HepG2 (cell line): ENCODE data around the gene PLGRKT. TPM values are rescaled to one million over a fixed set of nuclear protein-coding genes. Genes with fewer than 3 reads are reported as not detected.

Source experiments
- ATAC-seq: fragments of 200-7000 bp; cut with Tn5 transposase; 3 replicates; pipeline ENCODE4 v1.9.1; 2020; ENCODE audit warnings: mild to moderate bottlenecking, moderate library complexity
- BruUV-seq: library from RNA; stranded (reverse); fragments of 400-500 nt; replicated peaks from 2 replicates; lab custom pipeline; 2021; lab: Mats Ljungman, UMichigan
- CTCF ChIA-PET: fragments of 300-600 bp; formaldehyde crosslinking; extraction: SDS; loops from one replicate; lab custom pipeline; 2021; ENCODE audit warnings: low total read pairs, inconsistent platforms, low intra/inter-chr PET ratio; lab: Yijun Ruan, JAX
- POLR2A ChIA-PET: fragments of 350-600 bp; sonication (Branson Sonifier 250); formaldehyde crosslinking; loops from one replicate; lab custom pipeline; 2020; ENCODE audit warnings: antibody characterized with exemption, inconsistent platforms; lab: Yijun Ruan, JAX
- DNase-seq: peaks from one replicate; pipeline ENCODE4 v3.0.0-alpha.2; 2015; ENCODE audit warnings: low spot score
- FAIRE-seq: peaks from 3 replicates; lab custom pipeline; 2011; peaks lifted over from hg19 to GRCh38; lab: Jason Lieb, UNC
- H2AFZ ChIP-seq: one replicate; pipeline ENCODE4 v1.6.1; 2011; ENCODE audit warnings: low read length, inconsistent platforms
- H3K27ac ChIP-seq: fragments of 300-600 bp; 3 replicates; pipeline ENCODE4 v1.8.0; 2011; ENCODE audit warnings: mixed run types, mild to moderate bottlenecking, mixed read lengths, low read length, inconsistent platforms; ENCODE audit not compliant: insufficient read depth; ENCODE audit errors: extremely low read length
- H3K27me3 ChIP-seq, 2 experiments: fragments of 200-600 bp in 1 of 2; 2 replicates in 1 of 2; 3 replicates in 1 of 2; pipeline versions ENCODE4 v1.6.0 to v1.8.0; 2011; ENCODE audit warnings: low read length in 2 of 2, mild to moderate bottlenecking in 2 of 2, moderate library complexity in 2 of 2, inconsistent platforms in 1 of 2; ENCODE audit not compliant: insufficient read depth in 2 of 2, control insufficient read depth in 1 of 2
- H3K36me3 ChIP-seq, 2 experiments: fragments of 200-600 bp in 1 of 2; replicated peaks in 1 of 2; 2 replicates in 1 of 2; 3 replicates in 1 of 2; pipeline versions ENCODE4 v1.5.1 to v1.8.0; 2011; ENCODE audit warnings: low read length in 2 of 2, inconsistent platforms in 1 of 2; ENCODE audit not compliant: insufficient read depth in 2 of 2, control insufficient read depth in 1 of 2
- H3K4me1 ChIP-seq: 2 replicates; pipeline ENCODE4 v1.5.1; 2012; ENCODE audit warnings: low read length, inconsistent platforms; ENCODE audit not compliant: insufficient read depth
- H3K4me2 ChIP-seq: 2 replicates; pipeline ENCODE4 v1.6.0; 2011; ENCODE audit warnings: low read depth, low read length, inconsistent platforms
- H3K4me3 ChIP-seq, 3 experiments: fragments of 200-600 bp in 1 of 3; sonication (generic), shearing (Covaris generic) in 1 of 3; replicated peaks in 1 of 3; 2 replicates each; pipeline ENCODE4 v1.5.1; 2011 to 2016; ENCODE audit warnings: low read length in 3 of 3, inconsistent platforms in 2 of 3, low read depth in 2 of 3, mild to moderate bottlenecking in 2 of 3, control low read depth in 1 of 3, mixed read lengths in 1 of 3; ENCODE audit not compliant: insufficient read depth in 1 of 3
- H3K79me2 ChIP-seq: one replicate; pipeline ENCODE4 v1.6.1; 2011; ENCODE audit warnings: low read length, inconsistent platforms; ENCODE audit not compliant: insufficient read depth
- H3K9ac ChIP-seq: 2 replicates; pipeline ENCODE4 v1.6.0; 2011; ENCODE audit warnings: mild to moderate bottlenecking, low read depth, low read length, inconsistent platforms; ENCODE audit not compliant: insufficient read depth
- H3K9me3 ChIP-seq: 2 replicates; pipeline ENCODE4 v1.5.1; 2012; ENCODE audit warnings: mild to moderate bottlenecking, low read length
- H4K20me1 ChIP-seq: 2 replicates; pipeline ENCODE4 v1.6.0; 2011; ENCODE audit warnings: inconsistent platforms, mild to moderate bottlenecking, low read length, moderate library complexity; ENCODE audit not compliant: insufficient read depth
- ADNP ChIP-seq: sonication (generic); formaldehyde crosslinking; IDR thresholded peaks from 2 replicates; pipeline ENCODE4 v1.4.0; 2020; ENCODE audit warnings: missing genetic modification reagents
- BRF2 ChIP-seq: sonication (generic); formaldehyde crosslinking; IDR thresholded peaks from 2 replicates; pipeline ENCODE4 v1.8.1; 2022; ENCODE audit warnings: mild to moderate bottlenecking, missing genetic modification reagents
- IKZF4 ChIP-seq: sonication (generic); formaldehyde crosslinking; IDR thresholded peaks from 2 replicates; pipeline ENCODE4 v1.5.1; 2020; ENCODE audit warnings: borderline replicate concordance, mild to moderate bottlenecking, low read depth, missing genetic modification reagents; ENCODE audit errors: not compliant biosample characterization
- ISX ChIP-seq: sonication (generic); formaldehyde crosslinking; conservative IDR thresholded peaks from 2 replicates; pipeline ENCODE4 v1.5.0; 2020; ENCODE audit warnings: missing genetic modification reagents
- KDM5A ChIP-seq: fragments of 200-600 bp; sonication (generic); IDR thresholded peaks from 2 replicates; pipeline ENCODE4 v1.7.0; 2018; ENCODE audit warnings: antibody characterized with exemption, mild to moderate bottlenecking, low read length, borderline replicate concordance
- NFKBIZ ChIP-seq: IDR thresholded peaks from 2 replicates; pipeline ENCODE4 v1.6.1; 2018; ENCODE audit warnings: missing genetic modification reagents, missing compliant biosample characterization
- NR2F2 ChIP-seq: IDR thresholded peaks from 2 replicates; pipeline ENCODE4 v1.6.1; 2012; ENCODE audit warnings: low read depth, inconsistent platforms, borderline replicate concordance
- RARA ChIP-seq: IDR thresholded peaks from 2 replicates; pipeline ENCODE4 v1.6.1; 2016; ENCODE audit warnings: missing genetic modification reagents, missing compliant biosample characterization
- TP53 ChIP-seq: sonication (generic); formaldehyde crosslinking; conservative IDR thresholded peaks from 2 replicates; pipeline ENCODE4 v1.4.0; 2020; ENCODE audit warnings: missing genetic modification reagents
- ZBTB38 ChIP-seq: sonication (generic); formaldehyde crosslinking; IDR thresholded peaks from 2 replicates; pipeline ENCODE4 v1.5.1; 2020; ENCODE audit warnings: mild to moderate bottlenecking, missing genetic modification reagents
- ZBTB39 ChIP-seq: sonication (generic); formaldehyde crosslinking; IDR thresholded peaks from 2 replicates; pipeline ENCODE4 v1.5.0; 2020; ENCODE audit warnings: missing genetic modification reagents
- ZFP41 ChIP-seq: sonication (generic); formaldehyde crosslinking; IDR thresholded peaks from 2 replicates; pipeline ENCODE4 v1.4.0; 2020; ENCODE audit warnings: mild to moderate bottlenecking, missing genetic modification reagents, borderline replicate concordance
- ZFP62 ChIP-seq: sonication (generic); formaldehyde crosslinking; IDR thresholded peaks from 2 replicates; pipeline ENCODE4 v1.4.0; 2020; ENCODE audit warnings: missing genetic modification reagents
- ZNF281 ChIP-seq: sonication (generic); formaldehyde crosslinking; IDR thresholded peaks from 2 replicates; pipeline ENCODE4 v1.4.0; 2020; ENCODE audit warnings: missing genetic modification reagents, borderline replicate concordance
- ZSCAN30 ChIP-seq: sonication (generic); formaldehyde crosslinking; IDR thresholded peaks from 2 replicates; pipeline ENCODE4 v1.5.0; 2020; ENCODE audit warnings: mild to moderate bottlenecking, missing genetic modification reagents
- WGBS: methylation state at CpG from one replicate; pipeline ENCODE4 v1.1.6; 2017; ENCODE audit warnings: low lambda C conversion rate; 5-methylcytosine and 5-hydroxymethylcytosine counted together
- in situ Hi-C: cut with HindIII; loops from 2 replicates; pipeline ENCODE4 v1.10.0; 2017; ENCODE audit warnings: low pct_unique_long_range_greater_than_20kb; ENCODE audit not compliant: extremely low pct_ligation_motif_present
- intact Hi-C: fragments of 100-400 bp; cut with micrococcal nuclease; formaldehyde crosslinking; loops from one replicate; pipeline ENCODE4 v1.10.0; 2022; ENCODE audit not compliant: unreplicated experiment
- polyA plus RNA-seq, 8 experiments: library from polyadenylated mRNA; depleted of rRNA in 3 of 8; stranded (reverse) in 7 of 8; unstranded in 1 of 8; fragments of >200 nt; fragmentation: Illumina TruSeq in 4 of 8; extraction: Trizol in 4 of 8; gene quantifications; 2 replicates each; pipeline versions ENCODE4 v1.2.1 to v1.2.3, GENCODE V29; 2011 to 2016; ENCODE audit warnings: low read depth in 4 of 8, missing spikeins in 1 of 8, mixed read lengths in 1 of 8; ENCODE audit not compliant: insufficient read depth in 1 of 8
- total RNA-seq, 5 experiments: library from RNA; depleted of rRNA; stranded (reverse); fragments of >200 nt; fragmentation: Illumina TruSeq; extraction: Trizol; gene quantifications; 2 replicates each; pipeline ENCODE4 v1.2.3, GENCODE V29; 2016; ENCODE audit warnings: low read depth in 1 of 5

The PLGRKT gene
- total and polyA plus RNA-seq, 2 of the 13 experiments (the other 11 are each of a cell fraction or from before 2014, with no cell fraction given): 5.0 to 15.8 TPM

GRCh38 chr9:5354184-5354583 is 83.5 kb downstream of the PLGRKT start:
- H2AFZ ChIP-seq: no peak overlapping the region
- no peak for ATAC-seq
- POLR2A ChIA-PET: no interaction called here
- no peak overlapping the region for H3K4me3 ChIP-seq
- TF ChIP-seq ADNP (no peak), NFKBIZ (CRISPR knock-in tag) (no peak), KDM5A (no peak), ZBTB39 (CRISPR knock-in tag) (no peak), ZSCAN30 (CRISPR knock-in tag) (no peak), ZBTB38 (CRISPR knock-in tag) (no peak), NR2F2 (no peak), ZFP62 (CRISPR knock-in tag) (no peak), RARA (CRISPR knock-in tag) (no peak), TP53 (CRISPR knock-in tag) (no peak), ZFP41 (no peak), ZNF281 (CRISPR knock-in tag) (no peak), BRF2 (CRISPR knock-in tag) (no peak), IKZF4 (no peak), ISX (CRISPR knock-in tag) (no peak)
- no peaks in the 10 kb centered on the region for H3K4me1 ChIP-seq
- DNase-seq: no peak
- H3K27ac ChIP-seq: no peak overlapping the region
- FAIRE-seq: no peak
- no peak overlapping the region for H3K9ac ChIP-seq
- no peaks in the 10 kb centered on the region for H3K79me2 ChIP-seq
- in situ Hi-C loops: no loop called here
- WGBS: 32% methylated on average over 2 of the region's 2 CpGs
- no peaks in the 10 kb centered on the region for H3K36me3 ChIP-seq
- BruUV-seq: no TSS peak
- intact Hi-C loops: no loop called here
- no peak overlapping the region for H3K4me2 ChIP-seq
- CTCF ChIA-PET: no interaction called here
- no peaks in the 10 kb centered on the region for H4K20me1 ChIP-seq
- no peaks in the 10 kb centered on the region for H3K9me3 ChIP-seq
- H3K27me3 ChIP-seq: no peaks in the 10 kb centered on the region
